Panc1 (cell line): ENCODE results near the gene PPP2R5A.

ENCODE experiments used
- CTCF ChIP-seq: fragments of 450-650 bp; IDR thresholded peaks from 2 replicates; pipeline ENCODE4 v1.5.1; 2017; ENCODE audit warnings: mild to moderate bottlenecking
- POLR2AphosphoS5 ChIP-seq: IDR thresholded peaks from 2 replicates; pipeline ENCODE4 v1.6.1; 2012; ENCODE audit warnings: mild to moderate bottlenecking, low read depth, low read length, moderate library complexity
- SIN3A ChIP-seq: IDR thresholded peaks from 2 replicates; pipeline ENCODE4 v1.6.1; 2012; ENCODE audit warnings: low read depth, mild to moderate bottlenecking, low read length, moderate library complexity, borderline replicate concordance; ENCODE audit not compliant: insufficient read depth
- TF ChIP-seq, protein P1 (sequence below), 2 experiments: IDR thresholded peaks; 2 replicates each; pipeline ENCODE4 v1.6.1; 2011 to 2012; ENCODE audit warnings: low read depth in 2 of 2, control low read depth in 1 of 2, low read length in 1 of 2, mild to moderate bottlenecking in 1 of 2, moderate library complexity in 1 of 2; ENCODE audit not compliant: insufficient read depth in 1 of 2

- TF ChIP-seq CTCF (no peak), SIN3A (no peak), POLR2AphosphoS5 (no peak)
- TF ChIP-seq, protein P1, sequence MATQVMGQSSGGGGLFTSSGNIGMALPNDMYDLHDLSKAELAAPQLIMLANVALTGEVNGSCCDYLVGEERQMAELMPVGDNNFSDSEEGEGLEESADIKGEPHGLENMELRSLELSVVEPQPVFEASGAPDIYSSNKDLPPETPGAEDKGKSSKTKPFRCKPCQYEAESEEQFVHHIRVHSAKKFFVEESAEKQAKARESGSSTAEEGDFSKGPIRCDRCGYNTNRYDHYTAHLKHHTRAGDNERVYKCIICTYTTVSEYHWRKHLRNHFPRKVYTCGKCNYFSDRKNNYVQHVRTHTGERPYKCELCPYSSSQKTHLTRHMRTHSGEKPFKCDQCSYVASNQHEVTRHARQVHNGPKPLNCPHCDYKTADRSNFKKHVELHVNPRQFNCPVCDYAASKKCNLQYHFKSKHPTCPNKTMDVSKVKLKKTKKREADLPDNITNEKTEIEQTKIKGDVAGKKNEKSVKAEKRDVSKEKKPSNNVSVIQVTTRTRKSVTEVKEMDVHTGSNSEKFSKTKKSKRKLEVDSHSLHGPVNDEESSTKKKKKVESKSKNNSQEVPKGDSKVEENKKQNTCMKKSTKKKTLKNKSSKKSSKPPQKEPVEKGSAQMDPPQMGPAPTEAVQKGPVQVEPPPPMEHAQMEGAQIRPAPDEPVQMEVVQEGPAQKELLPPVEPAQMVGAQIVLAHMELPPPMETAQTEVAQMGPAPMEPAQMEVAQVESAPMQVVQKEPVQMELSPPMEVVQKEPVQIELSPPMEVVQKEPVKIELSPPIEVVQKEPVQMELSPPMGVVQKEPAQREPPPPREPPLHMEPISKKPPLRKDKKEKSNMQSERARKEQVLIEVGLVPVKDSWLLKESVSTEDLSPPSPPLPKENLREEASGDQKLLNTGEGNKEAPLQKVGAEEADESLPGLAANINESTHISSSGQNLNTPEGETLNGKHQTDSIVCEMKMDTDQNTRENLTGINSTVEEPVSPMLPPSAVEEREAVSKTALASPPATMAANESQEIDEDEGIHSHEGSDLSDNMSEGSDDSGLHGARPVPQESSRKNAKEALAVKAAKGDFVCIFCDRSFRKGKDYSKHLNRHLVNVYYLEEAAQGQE (IDR thresholded peaks at IDR 0.05; ENCODE audit: insufficient read depth in 1 of 2, low read depth in 2 of 2, low read length in 1 of 2): no peak
These were observed 14.6 kb upstream of the PPP2R5A start for GRCh38 chr1:212270564-212270963.
